ENCODE results near the gene SNX25. TPM values are rescaled to one million over a fixed set of nuclear protein-coding genes. Genes with fewer than 3 reads are reported as not detected.
"Not testable (repeated sequence)": the region's sequence is repeated elsewhere in the genome, so short reads cannot be mapped to it uniquely, and the experiment has no call there.

The SNX25 gene
- total RNA-seq, 4 donors from 2014 or later: 5.5 to 18.9 (median 7.5) TPM

- H3K36me3 ChIP-seq: peaks cover 0 to 3% (median 0%) of the 10 kb centered on the region in 3 donors
- H3K9me3 ChIP-seq: no peaks in the 10 kb centered on the region
- TF ChIP-seq POLR2A (IDR thresholded peaks at IDR 0.05): no peak
- TF ChIP-seq, protein P1, sequence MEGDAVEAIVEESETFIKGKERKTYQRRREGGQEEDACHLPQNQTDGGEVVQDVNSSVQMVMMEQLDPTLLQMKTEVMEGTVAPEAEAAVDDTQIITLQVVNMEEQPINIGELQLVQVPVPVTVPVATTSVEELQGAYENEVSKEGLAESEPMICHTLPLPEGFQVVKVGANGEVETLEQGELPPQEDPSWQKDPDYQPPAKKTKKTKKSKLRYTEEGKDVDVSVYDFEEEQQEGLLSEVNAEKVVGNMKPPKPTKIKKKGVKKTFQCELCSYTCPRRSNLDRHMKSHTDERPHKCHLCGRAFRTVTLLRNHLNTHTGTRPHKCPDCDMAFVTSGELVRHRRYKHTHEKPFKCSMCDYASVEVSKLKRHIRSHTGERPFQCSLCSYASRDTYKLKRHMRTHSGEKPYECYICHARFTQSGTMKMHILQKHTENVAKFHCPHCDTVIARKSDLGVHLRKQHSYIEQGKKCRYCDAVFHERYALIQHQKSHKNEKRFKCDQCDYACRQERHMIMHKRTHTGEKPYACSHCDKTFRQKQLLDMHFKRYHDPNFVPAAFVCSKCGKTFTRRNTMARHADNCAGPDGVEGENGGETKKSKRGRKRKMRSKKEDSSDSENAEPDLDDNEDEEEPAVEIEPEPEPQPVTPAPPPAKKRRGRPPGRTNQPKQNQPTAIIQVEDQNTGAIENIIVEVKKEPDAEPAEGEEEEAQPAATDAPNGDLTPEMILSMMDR (IDR thresholded peaks at IDR 0.05): no peak
- H3K4me1 ChIP-seq: peaks cover 0 to 2% (median 0%) of the 10 kb centered on the region in 3 donors
- no peak overlapping the region for H3K27ac ChIP-seq
- H3K4me3 ChIP-seq: no peak overlapping the region
- no peaks in the 10 kb centered on the region for H3K27me3 ChIP-seq
- DNase-seq: no peak
- intact Hi-C loops (cut with DNase I): no loop called here
- WGBS, 2 donors: 81 to 85% methylated on average over 3 of the region's 3 CpGs
These were observed 47.7 kb downstream of the SNX25 start for GRCh38 chr4:185257086-185257485.

GRCh38 chr4:185257694-185258093 lies 48.3 kb downstream of the SNX25 start:
- Histone ChIP-seq H3K4me3 (no peak overlapping the region), H3K27ac (no peak overlapping the region), H3K36me3 (peaks cover 0 to 3% (median 0%) of the 10 kb centered on the region in 3 donors), H3K9me3 (no peaks in the 10 kb centered on the region), H3K4me1 (no peaks in the 10 kb centered on the region), H3K27me3 (no peaks in the 10 kb centered on the region)
- no peak for TF ChIP-seq POLR2A (IDR thresholded peaks at IDR 0.05)
- TF ChIP-seq, protein P1 (IDR thresholded peaks at IDR 0.05): no peak
- intact Hi-C loops (cut with DNase I): no loop called here
- no peak for DNase-seq
- WGBS, 2 donors: 83 to 100% methylated on average over 1 of the region's 1 CpG

DNA sequence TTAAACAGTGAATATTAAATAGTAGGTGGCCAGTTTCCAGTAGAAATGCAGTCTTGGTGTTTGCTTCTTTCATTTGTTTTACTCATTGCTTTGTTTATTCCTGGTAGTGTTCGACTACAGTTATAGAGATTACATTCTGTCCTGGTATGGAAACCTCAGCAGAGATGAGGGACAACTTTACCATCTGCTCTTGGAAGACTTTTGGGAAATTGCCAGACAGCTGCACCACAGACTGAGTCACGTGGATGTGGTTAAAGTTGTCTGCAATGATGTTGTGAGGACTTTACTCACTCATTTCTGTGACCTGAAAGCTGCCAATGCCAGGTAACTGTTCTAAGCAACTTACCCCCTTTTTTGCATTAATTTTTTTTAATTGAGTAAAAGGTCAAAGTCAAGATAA lies 49.3 kb downstream of the SNX25 start:
- 19 to 37% methylated on average over 2 of the region's 2 CpGs for WGBS, 2 donors
- DNase-seq; H3K9me3 ChIP-seq; H3K27me3 ChIP-seq; H3K36me3 ChIP-seq; H3K27ac ChIP-seq; intact Hi-C loops (cut with DNase I); H3K4me3 ChIP-seq; H3K4me1 ChIP-seq: not testable (repeated sequence)

GRCh38 chr4:185259719-185260118 lies 50.3 kb downstream of the SNX25 start:
- TF ChIP-seq POLR2A (IDR thresholded peaks at IDR 0.05): no peak
- TF ChIP-seq, protein P1 (IDR thresholded peaks at IDR 0.05): no peak
- Histone ChIP-seq H3K9me3 (no peaks in the 10 kb centered on the region), H3K4me3 (no peak overlapping the region), H3K4me1 (no peaks in the 10 kb centered on the region), H3K27me3 (no peaks in the 10 kb centered on the region), H3K36me3 (peaks cover 0 to 16% (median 0%) of the 10 kb centered on the region in 3 donors), H3K27ac (no peak overlapping the region)
- 90 to 95% methylated on average over 8 of the region's 8 CpGs for WGBS, 2 donors
- DNase-seq: no peak
- intact Hi-C loops (cut with DNase I): no loop called here

DNA sequence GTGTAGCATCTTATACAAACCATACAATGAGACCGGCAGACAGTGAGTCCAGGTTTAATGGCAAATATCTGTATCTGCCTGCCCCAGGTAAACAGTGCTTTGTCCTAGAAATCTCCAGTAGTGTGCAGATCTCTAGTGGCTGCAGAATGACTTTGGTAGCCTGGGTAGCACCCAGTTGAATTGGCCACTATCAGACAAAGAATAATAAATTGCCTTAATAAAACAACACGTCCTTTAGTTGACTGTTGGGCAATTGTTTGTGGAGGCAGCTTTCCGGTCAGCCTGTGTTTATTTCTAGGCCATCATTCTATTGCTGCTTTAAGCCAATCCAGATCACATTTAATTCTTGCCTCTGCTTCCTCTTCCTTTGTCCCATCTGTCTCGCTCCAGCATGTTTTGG lies 52.5 kb downstream of the SNX25 start:
- no peaks in the 10 kb centered on the region for H3K4me1 ChIP-seq
- TF ChIP-seq POLR2A (IDR thresholded peaks at IDR 0.05): no peak
- TF ChIP-seq, protein P1 (IDR thresholded peaks at IDR 0.05): no peak
- DNase-seq: no peak
- WGBS, 2 donors: 79 to 80% methylated on average over 4 of the region's 4 CpGs
- peaks cover 0 to 33% (median 0%) of the 10 kb centered on the region in 3 donors for H3K36me3 ChIP-seq
- H3K27ac ChIP-seq: no peak overlapping the region
- H3K9me3 ChIP-seq: no peaks in the 10 kb centered on the region
- no peak overlapping the region for H3K4me3 ChIP-seq
- intact Hi-C loops (cut with DNase I): no loop called here
- H3K27me3 ChIP-seq: no peaks in the 10 kb centered on the region

GRCh38 chr4:185263419-185263818 lies 54.0 kb downstream of the SNX25 start:
- Histone ChIP-seq H3K9me3 (no peaks in the 10 kb centered on the region), H3K36me3 (peaks cover 0 to 44% (median 0%) of the 10 kb centered on the region in 3 donors), H3K27ac (no peak overlapping the region), H3K27me3 (no peaks in the 10 kb centered on the region), H3K4me1 (no peaks in the 10 kb centered on the region), H3K4me3 (no peak overlapping the region)
- intact Hi-C loops (cut with DNase I): no loop called here
- DNase-seq: no peak
- 84 to 92% methylated on average over 2 of the region's 2 CpGs for WGBS, 2 donors
- TF ChIP-seq, protein P1 (IDR thresholded peaks at IDR 0.05): no peak
- TF ChIP-seq POLR2A (IDR thresholded peaks at IDR 0.05): no peak

All from esophagus squamous epithelium (tissue), 5 donors.